ENCODE measurements around the gene MLXIP. TPM values are rescaled to one million over a fixed set of nuclear protein-coding genes. Genes with fewer than 3 reads are reported as not detected.

MLXIP gene
- total and polyA plus RNA-seq, 9 of the 15 experiments (the other 6 are each of a cell fraction or from before 2014, with no cell fraction given): 2.2 to 66.3 (median 18.1) TPM

DNA sequence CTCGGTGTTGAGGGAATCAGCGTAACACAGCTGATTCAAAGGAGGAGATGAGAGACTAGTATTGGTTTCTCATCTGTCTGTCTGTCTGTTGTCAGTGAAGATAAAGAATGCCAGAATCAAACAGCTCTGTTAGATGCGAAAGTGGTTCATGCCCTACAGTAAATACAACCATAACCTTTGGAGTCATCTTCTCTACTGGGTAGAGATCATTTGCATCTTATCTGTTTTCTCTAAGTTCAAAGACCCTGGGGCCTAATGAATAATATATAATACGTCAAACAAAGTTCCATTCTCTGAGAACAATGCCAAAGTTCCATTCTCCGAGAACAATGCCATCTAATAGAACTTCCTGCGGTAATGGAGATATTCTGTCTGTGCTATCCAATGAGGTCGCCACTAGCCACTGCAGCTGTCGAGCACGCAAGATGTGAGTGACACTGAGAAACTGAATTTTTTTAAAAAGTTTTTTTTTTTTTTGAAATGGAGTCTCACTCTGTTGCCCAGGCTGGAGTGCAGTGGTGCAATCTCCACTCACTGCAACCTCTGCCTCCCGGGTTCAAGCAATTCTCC lies 88.9 kb downstream of the MLXIP start:
- Histone ChIP-seq H3K9me3 (replicated peaks; ENCODE audit: control insufficient read depth, insufficient read depth, low read depth, low read length) (no peaks in the 10 kb centered on the region), H3K9me1 (ENCODE audit: control insufficient read depth, insufficient read depth, low read length) (no peaks in the 10 kb centered on the region), H3K27ac (ENCODE audit: extremely low read depth, low read depth, low read length) (no peak overlapping the region), H2AFZ (ENCODE audit: low read depth, low read length) (no peak overlapping the region), H3K9ac (ENCODE audit: insufficient read depth in 1 of 2, low read depth in 2 of 2, low read length in 2 of 2) (no peak overlapping the region), H3K79me2 (ENCODE audit: control insufficient read depth, insufficient read depth, low read length) (no peaks in the 10 kb centered on the region), H3K4me2 (ENCODE audit: insufficient read depth, low read length) (no peak overlapping the region), H3K36me3 (ENCODE audit: control insufficient read depth, insufficient read depth, low read length) (no peaks in the 10 kb centered on the region), H3K4me1 (replicated peaks in 1 of 2; ENCODE audit: control insufficient read depth in 2 of 2, insufficient read depth in 2 of 2, low read length in 2 of 2) (no peaks in the 10 kb centered on the region; a peak in 2 of 5 replicates), H4K20me1 (replicated peaks; ENCODE audit: control insufficient read depth, insufficient read depth, low read length) (no peaks in the 10 kb centered on the region), H3K27me3 (ENCODE audit: control insufficient read depth in 2 of 2, insufficient read depth in 2 of 2, low read length in 2 of 2) (peaks cover 19 to 31% of the 10 kb centered on the region in 2 experiments; a peak in 4 of 5 replicates), H3K4me3 (no peak overlapping the region)
- intact Hi-C loops (cut with micrococcal nuclease): no loop called here
- ATAC-seq (no peak), DNase-seq (ENCODE audit: extremely low read depth in 1 of 4, low spot score in 3 of 4) (no peak), FAIRE-seq (no peak)
- in situ Hi-C loops (cut with MboI): no loop called here
- BruUV-seq (replicated peaks): no TSS peak
- WGBS (ENCODE audit: insufficient coverage, low coverage, missing lambda C conversion rate): 35% methylated on average over 10 of the region's 10 CpGs
- POLR2A ChIA-PET: interaction anchor here (0.7 to 1.3 kb wide), 3 partner anchors 14 to 20 kb away, joined by 3 to 5 read pairs (median 3); partner anchors contain the start of gene LRRC43
- CTCF ChIA-PET (ENCODE audit: low intra/inter-chr PET ratio): no interaction called here
- TF ChIP-seq GABPA (tag; conservative IDR thresholded peaks at IDR 0.05; ENCODE audit: low read depth) (no peak), SMARCC2 (IDR thresholded peaks at IDR 0.05; ENCODE audit: low read depth) (no peak), MCM3 (IDR thresholded peaks at IDR 0.05) (no peak), ZNF780A (CRISPR knock-in tag; IDR thresholded peaks at IDR 0.05) (no peak), MTF1 (CRISPR knock-in tag; IDR thresholded peaks at IDR 0.05; ENCODE audit: borderline replicate concordance) (no peak), ARID4B (CRISPR knock-in tag; IDR thresholded peaks at IDR 0.05) (no peak), PHTF2 (CRISPR knock-in tag; IDR thresholded peaks at IDR 0.05) (no peak)

Data from K562 (cell line).